HT-29 (cell line): ENCODE measurements around the gene FGFR1OP2. TPM values are rescaled to one million over a fixed set of nuclear protein-coding genes. Genes with fewer than 3 reads are reported as not detected.
"Not testable (repeated sequence)": the region's sequence is repeated elsewhere in the genome, so short reads cannot be mapped to it uniquely, and the experiment has no call there.

ENCODE experiments used
- DNase-seq: peaks from one replicate; pipeline ENCODE4 v3.0.0-alpha.2; 2015; ENCODE audit warnings: low spot score
- total RNA-seq: library from RNA; depleted of rRNA; stranded (reverse); fragments of >200 nt; shearing (Covaris generic); gene quantifications from 2 replicates; pipeline ENCODE4 v1.2.3, GENCODE V29; 2014

The FGFR1OP2 gene
- total RNA-seq, 1 experiment from 2014 or later, result 24.7 TPM

DNA sequence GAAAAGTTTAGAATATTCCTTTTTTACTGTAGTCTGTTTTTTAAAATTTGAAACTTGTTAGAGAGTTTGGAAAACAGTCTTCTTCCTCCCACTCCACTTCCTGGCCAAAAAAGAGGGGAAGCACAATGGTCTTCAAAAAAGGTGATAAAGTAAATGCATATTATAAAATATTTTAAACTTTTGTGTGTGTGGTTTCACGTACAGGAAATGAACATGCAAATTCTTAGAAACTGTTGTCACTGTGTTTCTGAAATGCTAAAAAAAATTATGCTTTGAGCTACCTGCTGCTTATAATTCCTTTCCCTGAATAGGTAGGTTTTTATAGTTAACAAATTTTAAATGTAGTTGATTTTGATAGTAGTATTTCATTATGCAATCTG, 2.9 kb downstream of the FGFR1OP2 start:
- no peak for DNase-seq

- DNase-seq, result no peak
Measured at GRCh38 chr12:26948309-26948708, 10.0 kb downstream of the FGFR1OP2 start.

DNA sequence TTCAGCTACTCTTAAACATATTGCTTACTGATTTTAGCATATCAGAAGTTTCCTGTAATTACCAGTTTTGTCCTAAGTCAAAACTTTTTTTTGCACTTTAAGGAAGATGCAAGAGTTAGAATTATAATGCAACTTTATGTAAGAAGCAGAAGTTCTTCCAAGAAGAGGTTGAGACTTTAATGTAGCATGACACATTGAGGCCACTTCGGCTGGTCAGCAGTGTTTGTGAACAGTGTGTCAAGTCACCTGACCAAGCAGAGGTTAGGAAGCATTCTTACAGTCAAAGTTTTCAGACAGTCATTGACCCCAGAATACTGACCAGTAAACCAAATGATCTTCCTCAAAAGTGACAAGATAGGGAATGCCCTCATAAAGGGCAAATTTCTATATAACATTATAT, 15.2 kb downstream of the FGFR1OP2 start:
- no peak for DNase-seq

- DNase-seq, result no peak
Measured at GRCh38 chr12:26954027-26954426, 15.8 kb downstream of the FGFR1OP2 start.

DNA sequence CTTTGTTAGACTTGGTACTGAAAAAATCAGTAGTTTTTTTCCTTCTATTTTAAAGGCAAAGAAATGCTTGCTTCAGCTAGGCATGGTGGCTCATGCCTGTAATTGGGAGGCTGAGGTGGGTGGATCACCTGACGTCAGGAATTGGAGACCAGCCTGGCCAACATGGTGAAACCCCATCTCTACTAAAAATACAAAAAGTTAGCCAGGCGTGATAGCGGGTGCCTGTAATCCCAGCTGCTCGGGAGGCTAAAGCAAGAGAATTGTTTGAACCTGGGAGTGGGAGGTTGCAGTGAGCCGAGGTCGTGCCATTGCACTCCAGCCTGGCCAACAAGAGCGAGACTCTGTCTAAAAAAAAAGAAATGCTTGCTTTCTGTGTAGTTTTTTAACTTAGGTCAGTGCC, 23.1 kb downstream of the FGFR1OP2 start:
- not testable (repeated sequence) for DNase-seq

GRCh38 chr12:26961803-26962202, 23.5 kb downstream of the FGFR1OP2 start:
- DNase-seq, result no peak

GRCh38 chr12:26963413-26963812, 25.1 kb downstream of the FGFR1OP2 start:
- no peak for DNase-seq

DNA sequence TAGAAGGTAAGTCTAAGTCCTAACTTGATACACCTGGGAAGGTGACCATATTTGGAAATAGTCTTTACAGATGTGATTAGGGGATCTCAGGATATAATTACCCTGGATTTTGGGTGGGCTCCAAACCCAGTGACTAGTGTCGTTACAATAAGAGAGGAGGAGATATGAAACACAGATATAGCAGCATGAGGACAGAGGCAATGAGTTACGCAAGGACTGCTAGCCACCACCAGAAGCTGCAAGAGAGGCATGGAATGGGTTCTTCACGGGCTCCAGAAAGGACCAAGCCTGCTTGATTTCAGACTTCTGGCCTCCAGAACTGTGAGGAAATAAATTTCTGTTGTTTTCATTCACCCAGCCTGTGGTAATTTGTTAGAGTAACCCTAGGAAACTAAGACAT, 28.6 kb downstream of the FGFR1OP2 start:
- DNase-seq, result no peak

DNA sequence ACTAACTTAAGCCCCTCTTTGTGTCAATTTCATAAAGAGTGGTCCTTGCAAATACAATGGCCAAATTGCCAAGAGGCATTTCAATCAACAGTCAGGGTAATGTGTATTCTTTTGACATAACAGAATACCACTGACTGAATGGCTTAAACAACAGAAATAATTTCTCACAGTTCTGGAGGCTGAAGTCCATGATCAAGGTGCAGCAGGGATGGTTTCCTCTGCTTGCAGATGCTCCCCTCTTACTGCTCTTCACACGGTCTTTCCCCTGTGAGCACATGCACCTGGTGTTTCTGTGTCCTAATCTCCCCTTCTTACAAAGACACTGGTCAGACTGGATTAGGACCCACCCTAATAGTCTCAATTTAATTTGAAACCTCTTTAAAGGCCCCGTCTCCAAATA, 31.9 kb downstream of the FGFR1OP2 start:
- DNase-seq, result no peak

DNA sequence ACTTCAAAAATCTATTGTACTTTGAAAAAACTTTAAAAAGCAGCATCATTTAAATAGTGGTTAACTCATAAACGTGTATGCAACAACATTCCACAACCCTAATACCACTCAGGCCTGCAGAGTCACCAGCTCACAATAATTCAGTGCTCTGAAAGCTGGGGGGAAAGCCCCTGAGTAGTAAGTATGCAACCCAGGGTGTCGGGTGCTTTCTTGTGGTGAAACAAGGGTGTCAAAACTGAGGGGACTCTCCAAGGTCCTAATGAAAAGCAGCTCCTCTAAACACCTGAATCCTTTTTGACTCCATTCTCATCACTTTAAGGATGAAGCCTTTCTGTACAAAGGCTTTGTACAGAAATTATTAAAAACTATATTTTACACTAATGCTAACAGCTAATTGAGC, 33.7 kb downstream of the FGFR1OP2 start:
- DNase-seq, result no peak

GRCh38 chr12:26976687-26977086, 38.4 kb downstream of the FGFR1OP2 start:
- DNase-seq, result no peak

DNA sequence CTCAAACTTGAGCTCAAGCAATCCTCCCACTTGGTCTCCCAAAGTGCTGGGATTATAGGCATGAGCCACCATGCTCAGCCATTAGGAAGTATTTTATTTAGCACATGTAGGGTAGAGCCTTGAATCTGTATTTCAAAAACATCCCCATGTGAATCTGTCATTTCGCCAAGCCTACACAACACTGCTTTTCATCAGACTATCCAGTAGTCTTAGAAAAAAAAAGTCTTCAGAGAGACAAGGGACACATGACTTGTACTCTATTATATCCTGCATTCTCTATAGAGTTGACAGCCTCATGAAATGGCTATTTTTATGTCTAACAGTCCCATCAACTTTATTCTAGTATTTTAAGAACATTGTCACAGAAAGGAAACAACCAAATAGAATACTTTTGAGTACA, 40.5 kb downstream of the FGFR1OP2 start:
- DNase-seq, result no peak

- DNase-seq, result no peak
Measured at GRCh38 chr12:26979733-26980132, 41.5 kb downstream of the FGFR1OP2 start.

DNA sequence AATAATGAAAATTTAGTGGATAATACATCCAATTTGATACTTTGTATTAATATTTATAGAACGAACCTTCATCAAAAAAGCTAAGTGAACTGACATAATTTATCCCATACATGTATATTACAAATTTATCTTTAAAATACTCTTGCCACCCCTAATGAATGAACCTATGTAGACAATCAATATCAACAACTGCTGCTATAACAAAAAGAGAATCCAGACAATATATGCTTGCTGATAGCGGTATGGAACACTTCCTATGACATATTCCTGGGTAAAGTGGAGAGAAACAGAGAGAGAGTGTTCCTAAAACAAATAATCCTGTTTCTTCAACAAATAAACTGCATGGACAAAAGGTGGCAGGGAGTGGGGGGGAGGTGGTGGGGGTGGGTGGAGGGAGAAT, 44.6 kb downstream of the FGFR1OP2 start:
- no peak for DNase-seq

DNA sequence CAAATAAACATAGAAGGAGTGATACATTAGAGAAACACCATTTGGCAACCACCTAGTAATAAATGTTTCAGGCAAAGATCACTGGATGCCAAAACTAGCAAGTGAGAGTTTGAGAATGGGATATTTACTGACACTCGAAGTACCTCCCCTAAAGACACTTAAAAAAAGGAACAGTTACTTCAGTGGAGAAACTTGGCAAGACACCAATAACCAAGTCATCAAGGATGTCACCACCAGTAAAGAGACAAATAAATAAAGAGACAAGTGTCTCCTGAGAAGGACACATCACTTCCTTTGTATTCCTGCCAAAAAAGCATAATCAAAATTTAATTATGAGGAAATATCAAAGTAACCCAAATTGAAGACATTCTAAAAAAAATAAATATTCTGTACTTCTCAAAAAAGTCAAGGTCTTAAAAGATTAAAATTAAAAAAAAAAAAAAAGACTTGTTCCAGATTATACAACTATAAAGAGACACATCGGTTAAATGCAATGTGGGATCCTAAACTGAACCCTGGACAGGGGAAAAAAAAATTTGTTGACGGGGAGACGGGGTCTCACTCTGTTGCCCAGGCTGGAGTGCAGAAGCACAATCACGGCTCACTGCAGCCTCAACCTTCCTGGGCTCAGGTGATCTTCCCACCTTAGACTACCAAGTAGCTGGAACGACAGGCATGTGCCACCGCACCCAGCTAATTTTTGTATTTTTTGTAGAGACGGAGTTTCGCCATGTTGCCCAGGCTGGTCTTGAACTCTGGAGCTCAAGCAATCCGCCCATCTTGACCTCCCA, 49.6 kb downstream of the FGFR1OP2 start:
- DNase-seq, result no peak

GRCh38 chr12:26988703-26989102, 50.4 kb downstream of the FGFR1OP2 start:
- no peak for DNase-seq

- no peak for DNase-seq
Measured at GRCh38 chr12:26989873-26990272, 51.6 kb downstream of the FGFR1OP2 start.

- no peak for DNase-seq
Measured at GRCh38 chr12:26991826-26992225, 53.6 kb downstream of the FGFR1OP2 start.

GRCh38 chr12:26994109-26994508, 55.8 kb downstream of the FGFR1OP2 start:
- DNase-seq, result no peak

- DNase-seq, result no peak
Measured at GRCh38 chr12:26995706-26996105, 57.4 kb downstream of the FGFR1OP2 start.

DNA sequence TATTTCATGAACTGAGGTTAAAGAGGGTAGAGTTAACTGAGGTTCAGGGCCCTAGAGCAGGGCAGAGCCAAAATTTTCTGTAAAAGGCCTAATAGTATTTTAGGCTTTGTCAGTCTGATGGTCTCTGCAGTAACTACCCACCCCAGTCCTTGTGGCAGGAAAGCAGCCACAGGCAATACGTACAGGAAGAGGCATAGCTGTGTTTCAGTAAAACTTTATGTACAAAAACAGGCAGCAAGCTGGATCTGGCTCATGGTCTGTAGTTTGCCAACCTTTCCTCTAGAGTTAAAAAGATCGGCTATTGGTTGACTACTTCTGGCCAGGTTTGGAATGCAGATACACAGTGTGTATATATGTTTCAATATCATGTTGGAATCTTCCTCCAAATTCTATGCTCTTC, 58.7 kb downstream of the FGFR1OP2 start:
- DNase-seq, result no peak

DNA sequence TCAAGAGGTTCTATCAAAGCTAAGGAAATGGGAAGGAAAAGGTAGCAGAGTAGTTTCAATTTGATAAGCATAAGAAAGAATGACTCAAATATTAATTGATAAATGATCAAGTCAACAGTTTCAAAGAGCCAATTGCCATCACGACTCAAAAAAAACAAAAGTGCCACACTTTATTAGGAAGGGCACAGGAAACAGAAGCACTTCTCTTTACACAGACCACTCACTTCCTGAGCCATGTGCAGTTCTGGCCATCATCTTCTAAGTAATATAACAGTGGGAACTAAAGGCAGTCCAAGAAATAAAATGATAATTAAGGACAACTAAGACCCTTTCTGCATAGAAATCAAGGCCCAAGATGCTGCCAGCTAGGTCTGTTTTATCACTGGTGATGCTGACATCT, 62.7 kb downstream of the FGFR1OP2 start:
- DNase-seq, result no peak

DNA sequence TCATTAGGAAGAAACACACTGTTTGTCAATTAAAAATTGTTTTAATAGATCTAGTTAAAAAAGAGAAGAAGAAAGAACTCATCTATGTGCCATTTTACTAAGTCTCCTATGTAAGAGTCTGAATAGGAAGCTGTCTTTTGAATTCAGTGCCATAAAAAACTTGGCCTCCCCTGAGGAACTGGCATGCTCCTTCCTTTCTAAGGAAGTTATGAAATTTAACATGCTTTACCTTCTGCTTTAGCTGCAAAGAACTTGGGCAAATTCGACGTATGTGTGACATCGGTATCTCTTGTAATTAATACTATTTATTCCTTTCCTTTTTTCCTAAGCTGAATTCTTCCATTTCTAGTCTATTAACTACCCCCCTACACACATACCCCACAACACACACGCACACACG, 63.4 kb downstream of the FGFR1OP2 start:
- DNase-seq, result no peak

- no peak for DNase-seq
Measured at GRCh38 chr12:27002141-27002540, 63.9 kb downstream of the FGFR1OP2 start.
